C4-2B (cell line): Measurements from ENCODE around the gene AMIGO3.
"Not testable (repeated sequence)": the region's sequence is repeated elsewhere in the genome, so short reads cannot be mapped to it uniquely, and the experiment has no call there.

Source experiments
- CTCF ChIP-seq: fragments of 450-650 bp; conservative IDR thresholded peaks from 2 replicates; pipeline ENCODE4 v1.5.1; 2017; ENCODE audit warnings: mild to moderate bottlenecking
- ZFX ChIP-seq: fragments of 450-650 bp; IDR thresholded peaks from 2 replicates; pipeline ENCODE4 v1.6.1; 2017

GRCh38 chr3:49687424-49687795 is 32.1 kb downstream of the AMIGO3 start:
- not testable (repeated sequence) for TF ChIP-seq CTCF, ZFX
